ENCODE measurements around the gene BTBD2.
A peak's percentile ranks its signal among the peaks of the same experiment; 100 is the strongest.
"Not testable (repeated sequence)": the region's sequence is repeated elsewhere in the genome, so short reads cannot be mapped to it uniquely, and the experiment has no call there.

Gene BTBD2

DNA sequence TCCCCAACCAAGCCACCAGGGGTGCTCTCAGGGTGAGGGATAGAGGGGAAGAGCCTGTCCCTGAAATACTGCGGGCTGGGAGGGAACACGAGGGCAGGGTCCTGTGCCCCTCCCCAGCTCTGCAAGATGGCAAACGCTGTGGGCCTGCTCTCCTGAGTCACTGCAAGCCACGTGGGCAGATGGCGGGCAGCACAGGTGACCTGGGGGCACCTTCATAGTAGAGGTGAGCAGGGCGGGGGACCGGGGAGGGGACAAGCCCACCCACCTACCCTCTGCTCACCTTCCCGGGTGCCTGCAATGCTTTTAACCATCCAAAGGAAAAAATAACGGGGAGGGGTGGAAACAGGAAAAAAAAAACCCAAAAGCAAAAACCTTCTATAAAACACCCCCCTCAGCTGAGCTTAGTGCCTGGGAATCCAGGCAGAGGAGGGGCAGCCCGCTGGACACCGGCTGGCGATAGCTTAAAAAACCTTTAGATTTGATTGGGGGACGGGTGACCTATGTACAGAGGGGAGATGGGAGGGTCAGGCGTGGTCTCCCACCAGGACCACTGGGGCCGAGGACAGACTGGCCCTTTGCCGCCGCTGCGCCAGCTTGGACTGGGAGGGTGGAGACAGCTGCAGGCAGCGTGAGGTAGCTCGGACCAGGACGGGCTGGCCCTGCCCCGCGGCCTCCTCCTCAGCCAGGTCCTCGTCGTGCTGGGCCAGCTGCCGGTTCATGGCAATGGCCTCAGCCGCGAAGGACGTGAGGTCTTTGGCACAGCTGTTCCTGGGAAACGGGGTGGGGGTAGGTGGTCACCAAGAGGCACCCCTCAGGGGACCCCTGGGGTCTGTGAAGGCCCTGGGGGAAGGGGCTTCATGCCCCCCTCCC is 23.8 kb upstream of the BTBD2 start:
- no peak for DNase-seq

DNA sequence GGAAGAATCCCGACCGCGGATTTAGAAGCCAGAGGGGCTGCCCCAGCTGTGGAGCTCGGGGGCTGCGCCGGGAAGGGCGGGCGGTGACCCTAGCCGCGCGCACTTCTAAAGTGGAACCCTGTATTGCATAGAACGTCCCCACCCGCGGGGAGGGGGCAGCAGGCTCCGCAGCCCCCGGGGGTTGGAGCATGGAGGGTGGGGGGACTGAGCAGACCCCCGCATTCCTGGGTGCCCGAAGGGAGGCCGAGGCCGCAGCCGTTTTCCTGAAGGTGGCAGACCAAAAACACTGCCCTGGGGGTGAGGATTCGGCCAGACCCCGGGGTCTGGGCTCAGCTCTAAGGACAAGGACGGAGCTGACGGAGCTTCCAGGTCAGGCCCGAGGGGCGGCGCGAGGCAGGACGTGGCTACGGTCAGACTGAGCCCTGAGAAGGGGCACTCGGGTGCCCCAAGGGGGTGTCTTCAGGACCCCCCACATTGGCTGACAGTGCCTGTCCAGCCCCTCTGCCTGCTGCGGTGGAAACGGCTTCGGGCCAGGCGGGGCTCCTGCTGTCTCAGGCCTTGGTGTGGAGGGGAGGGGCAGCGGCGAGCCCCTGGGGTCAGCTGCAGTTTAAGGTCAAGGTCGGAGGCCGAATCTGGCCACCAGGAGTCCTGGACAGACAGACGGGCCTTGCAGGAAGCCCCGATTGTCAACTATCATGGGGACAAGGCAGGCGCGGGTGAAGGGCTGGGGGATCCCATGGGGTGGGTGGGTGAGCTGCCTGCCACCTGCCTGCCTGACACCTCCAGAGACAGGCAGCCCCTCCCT is 23.0 kb upstream of the BTBD2 start:
- DNase-seq, result no peak

DNA sequence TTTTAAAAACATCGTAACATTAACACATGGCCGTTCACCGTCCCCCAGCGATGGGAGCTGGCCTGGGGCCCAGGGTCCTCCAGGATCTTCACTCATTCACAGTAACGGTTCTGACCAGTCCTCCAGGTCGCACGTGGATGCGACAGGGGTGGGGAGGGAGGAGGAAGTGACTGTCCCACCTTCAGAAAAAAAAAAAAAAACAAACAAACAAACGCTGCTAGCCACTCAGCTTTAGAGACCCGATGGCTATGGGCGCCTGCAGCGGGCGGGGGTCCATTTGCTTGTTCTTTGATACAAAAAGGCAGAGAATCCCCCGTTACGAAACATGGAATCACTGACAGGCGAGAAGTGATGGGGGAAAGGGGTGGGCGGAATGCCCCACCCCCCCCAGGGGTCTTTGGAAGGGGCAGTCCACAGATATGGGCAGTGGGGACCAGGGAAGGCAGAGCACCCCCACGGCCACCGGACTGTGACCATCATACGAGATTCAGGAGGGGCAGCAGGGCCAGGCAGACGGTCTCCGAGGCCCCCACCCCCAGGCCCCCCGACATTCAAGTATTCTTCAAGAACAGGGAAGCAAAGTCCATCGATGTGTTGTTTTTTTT is 22.2 kb upstream of the BTBD2 start:
- no peak for DNase-seq

DNA sequence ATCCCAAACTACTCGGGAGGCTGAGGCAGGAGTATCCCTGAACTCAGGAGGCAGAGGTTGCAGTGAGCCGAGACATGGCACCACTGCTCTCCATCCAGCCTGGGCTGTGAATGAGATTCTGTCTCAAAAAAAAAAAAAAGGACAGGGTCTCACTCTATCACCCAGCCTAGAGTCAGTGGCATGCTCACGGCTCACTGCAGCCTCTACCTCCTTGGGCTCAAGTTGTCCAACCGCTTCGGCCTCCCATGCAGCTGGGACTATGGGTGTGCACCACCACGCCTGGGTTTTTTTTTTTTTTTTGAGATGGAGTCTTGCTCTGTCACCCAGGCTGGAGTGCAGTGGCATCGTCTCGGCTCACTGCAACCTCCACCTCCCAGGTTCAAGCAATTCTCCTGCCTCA is 20.9 kb upstream of the BTBD2 start:
- no peak for DNase-seq

DNA sequence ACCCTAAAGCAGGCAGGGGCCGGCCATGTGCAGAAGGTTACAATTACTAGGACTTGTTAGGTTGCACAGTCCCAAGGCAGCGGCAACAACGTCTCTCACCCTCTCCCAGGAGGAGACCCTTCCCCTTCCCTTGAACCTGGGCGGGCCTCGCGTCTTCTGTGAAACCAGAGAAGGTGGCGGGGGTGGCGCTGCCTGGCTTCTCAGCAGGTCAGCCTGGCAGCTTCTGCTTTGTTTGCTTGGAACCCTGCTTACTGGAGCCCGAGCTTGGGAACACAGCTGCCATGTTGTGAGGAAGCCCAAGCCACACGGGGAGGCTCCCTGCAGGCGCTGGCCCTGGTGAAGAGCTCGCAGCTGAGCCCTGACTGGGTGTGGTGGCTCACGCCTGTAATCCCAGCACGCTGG is 20.1 kb upstream of the BTBD2 start:
- DNase-seq, result no peak

DNA sequence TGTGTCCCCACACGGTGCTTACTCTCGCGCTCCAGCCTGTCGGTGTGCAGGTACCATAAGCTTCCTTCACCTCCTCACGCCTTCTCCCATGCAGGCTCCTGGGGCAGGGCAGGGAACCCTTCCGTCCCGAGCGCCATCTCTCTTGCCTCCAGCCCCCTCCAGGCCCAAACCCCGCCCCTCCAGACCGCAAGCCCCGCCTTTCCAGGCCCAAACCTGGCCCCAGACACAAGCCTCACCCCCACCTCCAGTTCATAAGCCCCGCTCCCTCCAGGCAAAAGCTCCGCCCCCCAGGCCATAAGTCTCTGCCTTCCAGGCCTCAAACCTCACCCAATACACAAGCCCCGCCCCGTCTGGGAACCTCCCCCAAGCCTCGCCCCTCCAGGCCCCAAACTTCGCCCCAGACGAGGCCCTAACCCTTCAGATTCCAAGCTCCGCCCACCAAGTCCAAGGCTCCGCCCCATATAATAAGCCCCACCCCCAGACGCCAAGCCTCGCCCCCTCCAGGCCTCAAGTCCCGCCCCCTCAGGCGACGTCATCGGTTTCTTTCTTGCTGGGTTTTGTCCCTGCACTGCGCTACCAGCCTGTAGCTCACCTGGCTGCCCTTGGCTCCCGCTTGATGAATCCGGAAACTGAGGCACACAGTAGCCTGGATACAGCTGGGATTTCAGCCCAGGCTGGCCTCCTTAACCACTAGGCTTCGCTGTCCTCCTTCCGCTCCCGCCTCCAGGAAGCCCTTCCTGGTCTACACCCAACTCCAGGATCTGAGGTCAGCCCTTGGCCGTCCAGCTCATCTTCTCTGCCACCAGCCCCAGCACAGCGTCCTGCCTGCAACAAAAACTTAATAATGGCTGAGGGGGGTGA is 19.4 kb upstream of the BTBD2 start:
- no peak for DNase-seq

DNA sequence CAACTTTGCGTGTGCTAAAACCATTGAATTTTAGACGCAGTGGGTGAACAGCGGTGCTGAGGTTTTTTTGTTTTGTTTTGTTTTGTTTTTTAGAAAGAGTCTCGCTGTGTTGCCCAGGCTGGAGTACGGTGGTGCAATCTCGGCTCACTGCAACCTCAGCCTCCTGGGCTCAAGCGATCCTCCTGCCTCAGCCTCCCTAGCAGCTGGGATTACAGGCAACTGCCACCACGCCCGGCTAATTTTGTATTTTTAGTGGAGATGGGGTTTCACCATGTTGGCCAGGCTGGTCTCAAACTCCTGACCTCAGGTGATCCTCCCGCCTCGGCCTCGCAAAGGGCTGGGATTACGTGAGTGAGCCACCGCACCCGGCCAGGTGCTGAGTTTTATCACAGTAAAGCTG is 18.7 kb upstream of the BTBD2 start:
- not testable (repeated sequence) for DNase-seq

DNA sequence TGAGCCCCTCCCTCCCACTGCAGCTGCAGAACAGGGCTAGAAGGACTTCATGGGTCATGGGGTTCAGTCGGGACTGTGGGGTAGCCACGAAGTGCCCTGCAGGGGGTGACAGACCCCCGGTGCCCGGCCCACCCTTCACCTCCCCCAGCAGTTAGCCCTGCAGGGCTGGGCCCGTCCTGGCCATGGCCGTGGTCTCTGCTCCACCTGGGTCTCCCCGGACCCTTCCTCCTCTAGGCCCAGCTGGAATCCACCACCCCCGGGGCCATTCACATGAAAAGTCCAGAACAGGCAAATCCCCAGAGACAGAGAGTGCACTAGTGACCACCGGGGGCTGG is 18.3 kb upstream of the BTBD2 start:
- no peak for DNase-seq

DNA sequence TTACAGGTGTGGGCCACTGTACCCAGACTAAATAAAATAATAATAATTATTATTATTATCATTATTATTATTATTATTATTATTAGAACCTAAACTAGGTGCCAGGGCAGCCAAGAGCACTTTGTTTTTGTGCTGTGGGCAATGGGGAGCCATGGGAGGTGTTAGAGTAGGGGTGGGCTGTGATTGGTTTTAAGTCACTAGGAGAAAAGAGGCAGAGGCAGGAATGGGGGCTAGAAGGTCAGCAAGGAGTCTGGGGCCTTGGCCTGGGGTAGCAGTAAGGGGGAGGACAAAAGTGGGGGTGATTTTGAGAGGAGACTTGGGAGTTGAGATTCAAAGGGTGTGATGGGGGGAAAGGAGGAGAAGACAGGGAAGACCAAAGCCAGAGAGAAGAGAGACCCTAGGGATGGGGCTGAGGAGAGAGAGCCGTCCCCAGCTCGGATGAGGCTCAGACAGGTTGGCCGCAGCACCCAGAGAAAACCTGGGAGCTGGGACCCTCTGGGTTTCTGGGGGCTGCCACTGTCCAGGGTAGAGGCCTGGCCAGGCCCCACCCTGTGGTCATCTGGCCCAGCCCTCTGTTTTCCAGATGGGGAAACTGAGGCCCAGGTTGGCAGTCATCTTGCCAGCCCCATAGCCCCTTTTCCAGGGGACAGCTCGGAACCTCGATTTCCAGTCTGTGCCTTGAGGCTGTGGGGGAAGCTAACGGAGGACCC is 17.8 kb upstream of the BTBD2 start:
- DNase-seq, result no peak

DNA sequence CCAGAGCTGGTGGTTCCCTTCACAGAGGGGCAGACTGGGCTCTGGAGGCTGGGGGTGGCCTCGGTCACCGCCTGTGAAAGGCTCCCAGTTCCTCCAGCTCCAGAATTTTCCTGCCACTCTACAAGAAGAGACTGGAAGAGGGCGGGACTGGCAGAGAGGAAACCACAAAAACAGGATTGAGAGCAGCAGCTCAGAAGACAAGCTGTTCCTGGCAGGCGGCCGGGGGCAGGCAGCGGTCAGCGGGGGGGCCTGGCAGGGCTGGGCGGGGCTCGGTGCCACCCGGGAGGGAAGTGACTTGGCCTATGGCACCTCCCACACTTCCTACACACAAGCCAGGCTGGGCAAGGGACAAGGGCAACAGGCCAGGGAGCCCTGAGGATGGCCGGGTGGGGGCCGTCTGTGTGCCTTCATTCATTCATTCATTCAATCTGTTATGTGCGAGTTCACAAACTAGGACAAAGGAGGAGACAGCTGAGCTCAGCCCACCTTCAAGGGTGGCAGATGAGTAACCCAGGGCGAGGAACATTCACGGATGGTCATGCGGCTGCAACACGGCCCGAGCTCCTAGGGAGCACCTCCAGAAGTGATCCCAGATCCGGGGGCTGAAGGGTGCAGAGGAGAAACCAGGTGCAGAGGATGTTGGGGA is 16.9 kb upstream of the BTBD2 start:
- DNase-seq, result peak; percentile 95

DNA sequence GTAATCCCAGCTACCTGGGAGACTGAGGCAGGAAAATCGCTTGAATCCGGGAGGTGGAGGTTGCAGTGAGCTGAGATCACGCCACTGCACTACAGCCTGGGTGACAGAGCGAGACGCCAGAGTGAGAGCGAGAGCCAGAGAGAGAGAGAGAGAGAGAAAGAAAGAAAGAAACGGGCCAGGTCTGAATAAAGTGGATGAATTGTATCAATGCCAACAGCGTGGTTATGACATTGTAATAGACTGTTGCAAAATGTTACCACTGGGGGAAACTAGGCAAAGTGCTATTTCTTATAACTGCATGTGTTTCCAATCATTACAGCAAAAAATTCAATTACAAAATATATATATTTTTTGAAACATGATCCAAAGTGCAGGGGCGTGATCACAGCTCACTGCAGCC is 11.8 kb upstream of the BTBD2 start:
- no peak for DNase-seq

DNA sequence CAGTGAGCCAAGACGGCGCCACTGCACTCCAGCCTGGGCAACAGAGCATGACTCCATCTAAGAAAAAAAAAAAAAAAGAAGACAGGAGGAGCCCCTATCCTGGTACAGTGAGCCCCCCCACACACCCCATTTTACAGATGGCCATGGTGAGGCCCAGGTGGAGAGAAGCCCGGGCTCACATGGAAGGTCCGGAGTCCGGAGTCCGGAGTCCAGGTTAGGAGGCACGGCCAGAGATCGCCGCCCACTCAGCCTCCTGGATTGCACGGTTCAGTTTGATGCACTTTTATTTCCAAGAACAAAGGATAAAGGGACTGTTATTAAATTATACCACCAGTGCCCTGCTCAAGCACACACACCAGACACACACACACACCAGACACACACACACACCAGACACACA is 11.3 kb upstream of the BTBD2 start:
- no peak for DNase-seq

DNA sequence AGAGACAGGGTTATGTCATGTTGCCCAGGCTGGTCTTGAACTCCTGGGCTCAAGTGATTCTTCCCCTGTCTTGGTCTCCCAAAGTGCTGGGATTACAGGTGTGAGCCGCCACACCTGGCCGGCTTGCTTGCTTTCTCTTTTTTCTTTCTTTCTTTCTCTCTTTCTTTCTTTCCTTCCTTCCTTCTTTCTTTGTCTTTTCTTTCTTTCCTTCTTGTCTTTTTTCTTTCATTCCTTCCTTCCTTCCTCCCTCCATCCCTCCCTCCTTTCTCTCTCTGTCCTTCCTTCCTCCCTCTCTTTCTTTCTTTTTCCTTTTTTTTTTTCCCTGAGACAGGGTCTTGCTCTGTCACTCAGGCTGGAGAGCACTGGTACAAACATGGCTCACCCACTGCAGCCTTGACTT is 6.8 kb upstream of the BTBD2 start:
- DNase-seq, result no peak

DNA sequence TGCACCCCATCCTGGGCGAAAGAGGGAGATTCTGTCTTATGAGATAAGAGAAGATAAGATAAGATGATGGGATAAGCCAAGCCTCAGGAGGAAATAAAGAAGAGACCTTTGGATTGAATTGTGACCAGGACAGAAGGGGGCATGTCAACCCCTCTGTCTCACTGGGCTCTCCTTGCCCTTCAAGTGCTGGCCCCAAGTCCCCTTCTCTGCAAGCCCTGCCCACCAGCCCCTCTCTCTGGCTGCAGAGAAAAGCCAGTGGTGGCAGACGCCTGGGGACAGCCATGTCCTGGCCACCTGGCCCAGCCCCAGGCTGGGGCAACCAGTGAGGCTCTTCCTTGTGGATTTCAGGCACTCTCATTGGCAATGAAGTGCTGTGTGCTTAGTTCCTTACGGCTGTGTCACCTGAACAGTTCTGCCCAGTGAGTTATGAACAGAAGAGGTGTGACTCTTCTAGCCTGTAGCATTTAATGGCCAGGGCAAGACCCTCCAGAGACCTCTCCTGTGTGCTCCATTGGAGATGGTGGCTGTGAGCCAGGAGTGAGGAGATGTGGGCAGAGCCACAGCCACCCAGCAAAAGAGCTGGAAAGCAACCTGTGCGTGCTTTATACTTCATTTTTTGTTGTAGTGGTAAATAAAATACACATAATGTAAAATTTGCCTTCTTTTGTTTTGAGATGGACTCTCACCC is 6.1 kb upstream of the BTBD2 start:
- DNase-seq, result no peak

DNA sequence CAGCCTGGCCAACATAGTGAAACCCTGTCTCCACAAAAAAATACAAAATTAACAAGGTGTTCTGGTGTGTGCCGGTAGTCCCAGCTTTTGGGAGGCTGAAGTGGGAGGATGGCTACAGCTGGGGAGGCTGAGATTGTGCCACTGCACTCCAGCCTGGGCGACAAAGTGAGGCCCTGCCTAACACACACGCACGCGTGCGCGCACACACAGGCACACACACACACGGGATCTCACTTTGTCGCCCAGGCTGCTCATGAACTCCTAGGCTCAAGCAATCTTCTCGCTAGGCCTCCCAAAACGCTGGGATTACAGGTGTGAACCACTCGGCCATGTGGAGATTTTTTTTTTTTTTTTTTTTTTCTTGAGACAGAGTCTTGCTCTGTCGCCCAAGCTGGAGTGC is 3.2 kb upstream of the BTBD2 start:
- DNase-seq, result no peak

DNA sequence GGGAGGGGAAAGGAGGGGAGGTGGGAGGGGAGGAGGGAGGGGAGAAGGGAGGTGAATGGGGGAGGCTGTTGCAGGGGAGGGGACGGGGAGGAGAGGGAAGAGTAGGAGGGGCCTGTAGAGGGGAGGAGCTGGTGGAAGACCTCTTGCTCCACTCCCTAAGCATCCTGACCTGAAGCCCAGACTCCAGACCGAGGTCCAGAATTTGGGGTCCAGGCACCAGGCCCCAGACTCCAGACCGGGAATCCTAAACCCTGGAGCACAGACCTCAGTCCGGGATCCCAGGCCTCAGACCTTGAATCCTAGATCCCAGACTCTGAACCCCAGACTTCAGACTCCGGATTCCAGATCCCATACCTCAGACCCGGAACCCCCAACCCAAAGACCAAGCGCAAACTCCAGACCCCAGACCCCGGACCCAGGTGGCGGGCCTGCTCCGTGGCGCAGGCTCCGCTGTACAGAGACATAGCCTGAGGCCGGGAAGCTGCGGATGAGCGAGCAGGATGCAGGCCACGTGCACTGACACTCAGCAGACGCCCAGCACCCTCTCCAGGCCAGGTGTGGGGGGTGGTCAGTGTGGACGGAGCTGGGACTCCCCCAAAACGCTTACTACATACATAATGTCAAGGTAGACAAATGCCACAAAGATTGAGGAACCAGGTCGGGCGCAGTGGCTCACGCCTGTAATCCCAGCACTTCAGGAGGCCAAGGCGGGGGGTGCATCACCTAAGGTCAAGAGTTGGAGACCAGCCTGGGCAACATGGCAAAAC is 710 bp upstream of the BTBD2 start:
- peak; percentile 82 for DNase-seq

DNA sequence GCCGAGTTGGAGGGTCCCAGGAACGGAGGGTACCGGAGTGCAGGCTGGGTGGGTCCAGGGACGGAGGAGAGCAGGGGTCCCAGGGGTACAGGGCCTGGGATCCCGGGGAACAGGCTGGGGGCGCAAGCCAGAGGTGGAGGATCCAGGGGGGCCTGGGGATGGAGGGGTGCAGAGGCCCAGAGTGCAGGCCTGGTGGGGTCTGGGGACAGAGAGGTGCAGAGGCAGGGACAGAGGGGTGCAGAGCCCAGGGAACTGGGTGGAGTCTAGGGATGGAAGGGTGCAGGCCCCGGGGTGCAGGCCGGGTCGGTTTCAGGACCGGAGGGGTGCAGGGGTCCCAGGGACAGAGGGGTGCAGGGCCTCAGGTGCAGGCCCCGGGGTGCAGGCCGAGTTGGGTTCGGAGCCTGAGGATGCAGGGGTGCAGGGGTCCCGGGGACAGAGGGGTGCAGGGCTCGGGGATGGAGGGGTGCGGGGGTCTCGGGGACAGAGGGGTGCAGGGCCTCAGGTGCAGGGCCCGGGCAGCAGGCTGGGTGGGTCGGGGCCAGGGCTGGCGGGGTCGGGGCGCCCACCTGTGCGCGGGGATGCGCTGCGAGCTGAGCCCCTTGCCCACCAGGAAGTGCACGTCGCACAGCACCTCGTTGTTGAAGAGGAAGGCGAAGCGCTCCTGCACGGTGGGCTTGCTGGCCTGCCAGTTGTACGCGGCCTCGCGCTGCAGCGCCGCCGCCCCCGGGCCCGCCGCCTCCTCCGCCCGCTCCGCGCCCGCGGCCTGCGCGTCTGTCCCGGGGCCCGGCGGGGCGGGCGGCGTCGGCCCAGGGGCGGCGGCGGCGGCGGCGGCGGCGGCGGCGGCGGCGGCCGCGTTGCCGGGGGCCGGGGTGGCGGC is 545 bp downstream of the BTBD2 start:
- DNase-seq, result no peak

DNA sequence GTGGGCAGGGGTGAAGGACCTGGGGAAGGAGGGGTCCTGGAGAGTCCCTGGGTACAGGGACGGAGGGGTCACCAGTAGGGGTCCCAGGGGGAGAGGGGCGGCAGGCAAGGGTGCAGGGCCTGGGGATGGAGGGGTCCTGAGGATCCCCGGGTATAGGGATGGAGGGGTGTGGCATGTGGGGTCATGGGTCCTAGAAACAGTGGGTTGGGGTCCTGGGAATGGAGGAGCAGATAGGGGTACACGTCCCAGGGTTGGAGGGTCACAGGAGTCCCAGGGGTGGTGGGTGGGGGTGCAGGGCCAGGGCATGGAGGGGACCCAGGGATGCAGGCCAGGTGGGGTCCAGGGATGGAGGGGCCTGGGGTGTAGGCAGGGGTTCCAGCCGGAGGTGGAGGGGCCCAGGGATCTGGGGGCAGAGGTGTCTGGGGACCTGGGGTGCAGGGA is 1.4 kb downstream of the BTBD2 start:
- no peak for DNase-seq

DNA sequence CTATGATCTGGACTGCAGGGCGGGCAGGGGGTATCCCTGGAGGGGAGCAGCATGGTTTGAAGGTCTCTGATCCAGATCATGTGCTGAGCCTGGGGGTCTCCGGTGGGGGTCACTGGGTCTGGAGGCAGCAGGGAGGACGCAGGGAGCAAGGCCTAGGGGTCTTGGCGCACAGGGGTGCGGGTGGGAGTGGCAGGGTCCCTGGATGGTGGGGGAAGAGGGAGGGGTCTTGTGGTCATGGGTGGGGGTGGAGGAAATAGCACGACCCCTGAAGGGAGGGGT is 1.9 kb downstream of the BTBD2 start:
- no peak for DNase-seq

All from right hindlimb (tissue), 1 donor.